Neural crest cell (in vitro differentiated cells): ENCODE measurements around the gene FEM1B. TPM values are rescaled to one million over a fixed set of nuclear protein-coding genes. Genes with fewer than 3 reads are reported as not detected.

ENCODE experiments used
- DNase-seq: peaks from one replicate; pipeline ENCODE4 v3.0.0; 2021; ENCODE audit warnings: low read depth, mixed read lengths, low spot score
- H3K27ac Mint-ChIP-seq: one replicate; pipeline ENCODE4 v1.8.0; 2021; ENCODE audit warnings: mild to moderate bottlenecking, mixed read lengths; ENCODE audit not compliant: unreplicated experiment
- H3K27me3 Mint-ChIP-seq: 2 replicates; pipeline ENCODE4 v1.8.0; 2021; ENCODE audit warnings: low read depth, mild to moderate bottlenecking, mixed read lengths
- H3K36me3 Mint-ChIP-seq: 2 replicates; pipeline ENCODE4 v1.8.0; 2021; ENCODE audit warnings: low read depth, mild to moderate bottlenecking, mixed read lengths
- H3K4me1 Mint-ChIP-seq: 2 replicates; pipeline ENCODE4 v1.8.0; 2021; ENCODE audit warnings: mixed read lengths
- H3K4me3 Mint-ChIP-seq: one replicate; pipeline ENCODE4 v1.8.0; 2021; ENCODE audit warnings: mild to moderate bottlenecking, mixed read lengths
- H3K9me3 Mint-ChIP-seq: 2 replicates; pipeline ENCODE4 v1.8.0; 2021; ENCODE audit warnings: mixed read lengths
- CTCF ChIP-seq: fragments of 200-600 bp; sonication (generic); conservative IDR thresholded peaks from 2 replicates; pipeline ENCODE4 v1.5.0; 2021; ENCODE audit warnings: antibody characterized with exemption, mild to moderate bottlenecking
- total RNA-seq: library from RNA; stranded (reverse); gene quantifications from 2 replicates; pipeline ENCODE4 v1.2.1, GENCODE V29; 2021

The FEM1B gene
- total RNA-seq, 1 donor from 2014 or later, result 61.4 TPM

GRCh38 chr15:68289057-68289456, 11.5 kb downstream of the FEM1B start:
- TF ChIP-seq CTCF, result no peak
- Mint-ChIP-seq H3K27ac (no peak overlapping the region), H3K36me3 (peaks cover 23% of the 10 kb centered on the region), H3K9me3 (peaks cover 2% of the 10 kb centered on the region), H3K4me3 (no peak overlapping the region), H3K27me3 (no peaks in the 10 kb centered on the region), H3K4me1 (peaks cover 18% of the 10 kb centered on the region)
- no peak for DNase-seq

GRCh38 chr15:68289621-68290352, 12.2 kb downstream of the FEM1B start:
- no peak overlapping the region for H3K4me3 Mint-ChIP-seq
- H3K36me3 Mint-ChIP-seq, result peaks cover 19% of the 10 kb centered on the region
- H3K27ac Mint-ChIP-seq, result no peak overlapping the region
- H3K9me3 Mint-ChIP-seq, result peaks cover 1% of the 10 kb centered on the region
- no peak for DNase-seq
- no peaks in the 10 kb centered on the region for H3K27me3 Mint-ChIP-seq
- peaks cover 19% of the 10 kb centered on the region for H3K4me1 Mint-ChIP-seq
- TF ChIP-seq CTCF, result no peak

DNA sequence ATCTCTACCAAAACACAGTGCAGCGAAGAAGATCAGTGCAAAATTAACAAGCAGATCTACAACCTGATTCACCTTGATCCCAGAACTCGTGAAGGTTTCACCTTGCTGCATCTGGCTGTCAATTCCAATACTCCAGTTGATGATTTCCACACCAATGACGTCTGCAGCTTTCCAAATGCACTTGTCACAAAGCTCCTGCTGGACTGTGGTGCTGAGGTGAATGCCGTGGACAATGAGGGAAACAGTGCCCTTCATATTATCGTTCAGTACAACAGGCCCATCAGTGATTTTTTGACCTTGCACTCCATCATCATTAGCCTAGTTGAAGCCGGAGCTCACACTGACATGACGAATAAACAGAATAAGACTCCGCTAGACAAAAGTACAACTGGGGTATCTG, 13.2 kb downstream of the FEM1B start:
- DNase-seq, result no peak
- H3K4me1 Mint-ChIP-seq, result peaks cover 20% of the 10 kb centered on the region
- no peak overlapping the region for H3K4me3 Mint-ChIP-seq
- H3K9me3 Mint-ChIP-seq, result no peaks in the 10 kb centered on the region
- no peak overlapping the region for H3K27ac Mint-ChIP-seq
- TF ChIP-seq CTCF, result no peak
- H3K27me3 Mint-ChIP-seq, result no peaks in the 10 kb centered on the region
- H3K36me3 Mint-ChIP-seq, result peaks cover 10% of the 10 kb centered on the region

DNA sequence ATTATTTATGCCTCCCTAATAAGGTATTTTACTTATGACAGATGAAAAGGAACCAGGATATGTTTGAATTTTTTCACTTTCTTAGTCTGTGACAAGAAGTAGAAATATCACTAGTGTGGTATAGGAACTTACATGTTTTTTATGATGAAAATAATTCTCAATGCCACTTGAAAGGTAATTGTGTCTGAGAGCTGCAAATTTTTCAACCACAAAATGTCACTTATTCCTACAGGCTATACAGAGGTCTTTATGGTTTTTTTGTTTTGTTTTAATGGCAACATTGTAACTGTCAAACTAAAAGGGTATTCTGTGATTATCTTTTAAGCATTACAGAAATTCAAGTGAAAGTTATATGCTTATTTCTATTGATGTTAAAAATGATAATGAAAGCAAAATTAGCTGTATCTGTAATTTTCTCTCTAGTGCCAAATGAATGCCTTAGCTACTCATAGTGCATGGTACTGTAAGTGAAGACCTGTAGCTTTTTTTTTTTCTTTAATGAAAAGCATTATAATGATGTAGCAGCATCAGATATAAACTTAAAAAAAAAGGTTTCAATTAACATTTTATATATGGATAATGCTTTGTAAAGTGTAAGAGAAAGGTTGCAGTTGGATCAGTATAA, 14.7 kb downstream of the FEM1B start:
- no peaks in the 10 kb centered on the region for H3K27me3 Mint-ChIP-seq
- no peak overlapping the region for H3K4me3 Mint-ChIP-seq
- no peak overlapping the region for H3K27ac Mint-ChIP-seq
- no peaks in the 10 kb centered on the region for H3K9me3 Mint-ChIP-seq
- H3K36me3 Mint-ChIP-seq, result peaks cover 8% of the 10 kb centered on the region
- DNase-seq, result no peak
- H3K4me1 Mint-ChIP-seq, result peaks cover 13% of the 10 kb centered on the region
- no peak for TF ChIP-seq CTCF

- TF ChIP-seq CTCF, result no peak
- no peaks in the 10 kb centered on the region for H3K27me3 Mint-ChIP-seq
- peaks cover 8% of the 10 kb centered on the region for H3K36me3 Mint-ChIP-seq
- no peak overlapping the region for H3K4me3 Mint-ChIP-seq
- no peak for DNase-seq
- no peak overlapping the region for H3K27ac Mint-ChIP-seq
- H3K4me1 Mint-ChIP-seq, result peaks cover 7% of the 10 kb centered on the region
- H3K9me3 Mint-ChIP-seq, result no peaks in the 10 kb centered on the region
Observed at GRCh38 chr15:68292967-68293366, 15.4 kb downstream of the FEM1B start.
